Caco-2 (cell line): ENCODE data around the gene DSCAML1. TPM values are rescaled to one million over a fixed set of nuclear protein-coding genes. Genes with fewer than 3 reads are reported as not detected.

Source experiments
- BruUV-seq: library from RNA; stranded (reverse); fragments of 400-500 nt; replicated peaks from 2 replicates; lab custom pipeline; 2021; lab: Mats Ljungman, UMichigan
- CTCF ChIA-PET: fragments of 300-600 bp; sonication (Branson Sonifier 250); formaldehyde crosslinking; loops from one replicate; lab custom pipeline; 2022; ENCODE audit warnings: antibody characterized with exemption; lab: Charles Lee
- POLR2A ChIA-PET: fragments of 300-600 bp; sonication (Branson Sonifier 250); formaldehyde crosslinking; loops from one replicate; lab custom pipeline; 2022; ENCODE audit warnings: antibody characterized with exemption; lab: Charles Lee
- DNase-seq, 2 experiments: peaks; one replicate each; pipeline versions ENCODE4 v3.0.0 to v3.0.0-alpha.2; 2020 to 2022
- H3K27me3 ChIP-seq: replicated peaks from 2 replicates; pipeline ENCODE4 v1.6.0; 2011; ENCODE audit warnings: low read length; ENCODE audit not compliant: control insufficient read depth, insufficient read depth
- H3K36me3 ChIP-seq: 2 replicates; pipeline ENCODE4 v1.5.1; 2011; ENCODE audit warnings: low read length; ENCODE audit not compliant: control insufficient read depth, insufficient read depth
- H3K4me1 ChIP-seq: fragments of 250-450 bp; sonication (Bioruptor Pico); 2 replicates; pipeline ENCODE4 v1.5.1; 2020; ENCODE audit warnings: mild to moderate bottlenecking
- H3K4me3 ChIP-seq: 2 replicates; pipeline ENCODE4 v1.5.1; 2011; ENCODE audit warnings: low read depth, mild to moderate bottlenecking, control low read depth, low read length
- H3K9me3 ChIP-seq: fragments of 250-450 bp; sonication (Bioruptor Pico); 2 replicates; pipeline ENCODE4 v1.5.1; 2020; ENCODE audit warnings: mild to moderate bottlenecking, moderate library complexity
- H3K27ac Mint-ChIP-seq: one replicate; pipeline ENCODE4 v1.8.0; 2022; ENCODE audit warnings: mixed read lengths; ENCODE audit not compliant: unreplicated experiment
- H3K27me3 Mint-ChIP-seq: one replicate; pipeline ENCODE4 v1.8.0; 2022; ENCODE audit warnings: mixed read lengths; ENCODE audit not compliant: insufficient read depth, unreplicated experiment
- H3K36me3 Mint-ChIP-seq: one replicate; pipeline ENCODE4 v1.8.0; 2022; ENCODE audit warnings: mild to moderate bottlenecking, mixed read lengths; ENCODE audit not compliant: insufficient read depth, unreplicated experiment
- H3K4me1 Mint-ChIP-seq: one replicate; pipeline ENCODE4 v1.8.0; 2022; ENCODE audit warnings: low read depth, mixed read lengths; ENCODE audit not compliant: unreplicated experiment
- H3K4me3 Mint-ChIP-seq: one replicate; pipeline ENCODE4 v1.8.0; 2022; ENCODE audit warnings: mild to moderate bottlenecking, moderate library complexity, mixed read lengths; ENCODE audit not compliant: unreplicated experiment
- H3K9me3 Mint-ChIP-seq: one replicate; pipeline ENCODE4 v1.8.0; 2022; ENCODE audit warnings: mixed read lengths; ENCODE audit not compliant: unreplicated experiment
- intact Hi-C: fragments of 100-400 bp; cut with micrococcal nuclease; formaldehyde crosslinking; loops from one replicate; pipeline ENCODE4 v1.10.0; 2022; ENCODE audit not compliant: unreplicated experiment
- total RNA-seq: library from RNA; stranded (reverse); gene quantifications from 2 replicates; pipeline ENCODE4 v1.2.3, GENCODE V29; 2022
- TF ChIP-seq, protein P1 (sequence below), 2 experiments: fragments of 200-600 bp in 1 of 2; IDR thresholded peaks; 1 replicate in 1 of 2; 2 replicates in 1 of 2; pipeline versions ENCODE4 v1.5.1 to v1.8.0; 2011 to 2022; ENCODE audit warnings: antibody characterized with exemption in 1 of 2, control low read depth in 1 of 2, inconsistent platforms in 1 of 2, low read depth in 1 of 2, low read length in 1 of 2, mild to moderate bottlenecking in 1 of 2, moderate library complexity in 1 of 2; ENCODE audit not compliant: insufficient read depth in 1 of 2, severe bottlenecking in 1 of 2, unreplicated experiment in 1 of 2

Gene DSCAML1
- total RNA-seq, 1 experiment from 2014 or later, result not detected

DNA sequence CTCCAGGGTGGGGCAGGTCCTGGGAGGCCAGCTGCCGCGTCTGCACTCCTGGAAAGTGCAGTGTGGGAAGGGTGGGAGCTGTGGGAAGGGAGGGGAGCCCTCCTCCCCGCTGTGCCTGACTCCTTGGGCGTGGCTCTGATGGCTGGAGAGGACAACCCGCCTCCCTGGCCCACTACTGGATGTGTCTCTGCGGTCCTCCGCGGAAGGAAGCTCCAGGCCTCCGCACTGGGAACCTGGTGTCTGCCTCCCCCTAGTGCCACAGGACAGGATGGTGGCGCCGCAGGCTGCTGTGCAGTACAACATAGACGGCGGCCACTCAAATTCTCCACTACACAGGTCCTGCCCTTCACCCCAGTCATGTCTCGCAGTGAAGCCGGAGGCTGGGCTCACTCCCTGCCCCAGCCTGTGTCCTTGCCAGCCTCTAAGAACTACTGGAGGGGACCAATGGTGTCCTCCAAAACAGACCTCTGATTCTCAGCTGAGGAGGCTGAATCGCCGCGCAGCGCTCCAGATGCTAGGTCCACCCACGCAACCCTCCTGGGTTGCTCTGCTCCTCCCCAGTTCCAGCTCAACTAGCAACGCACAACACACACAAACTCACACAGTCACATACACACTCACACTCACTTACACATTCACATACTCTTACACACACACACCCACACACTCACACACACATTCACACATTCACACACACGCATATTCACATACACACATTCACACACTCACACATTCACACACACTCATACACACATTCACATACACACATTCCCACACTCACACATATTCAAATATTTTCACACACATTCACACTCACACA is 12.4 kb upstream of the DSCAML1 start:
- no TSS peak for BruUV-seq
- POLR2A ChIA-PET, result no interaction called here

DNA sequence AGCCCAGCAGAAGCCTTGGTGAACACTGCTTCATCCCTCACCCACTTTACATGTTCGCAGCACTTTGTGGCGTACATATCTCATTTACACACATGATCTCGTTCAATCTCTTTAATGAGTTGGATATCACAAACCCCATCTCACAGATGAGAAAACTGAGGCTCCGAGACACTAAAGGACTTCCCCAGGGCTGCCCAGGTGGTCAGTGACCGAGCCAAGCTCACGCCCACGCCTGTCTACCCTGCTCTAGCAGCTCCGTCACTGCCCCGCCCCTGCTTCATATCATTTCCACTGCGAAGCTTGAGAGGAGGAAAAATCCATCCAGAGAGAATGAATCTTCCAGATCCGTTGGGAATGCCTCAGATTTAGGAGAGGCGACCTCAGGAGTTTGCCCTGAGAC is 11.8 kb upstream of the DSCAML1 start:
- Mint-ChIP-seq H3K4me3 (no peak overlapping the region), H3K27me3 (peaks cover 14% of the 10 kb centered on the region), H3K4me1 (peaks cover 8% of the 10 kb centered on the region), H3K9me3 (no peaks in the 10 kb centered on the region), H3K27ac (no peak overlapping the region), H3K36me3 (no peaks in the 10 kb centered on the region)
- no peak overlapping the region for H3K4me3 ChIP-seq
- no peaks in the 10 kb centered on the region for H3K36me3 ChIP-seq
- ChIA-PET POLR2A (no interaction called here), CTCF (interaction anchor here (0.5 to 4.7 kb wide), 17 partner anchors 8 to 392 kb away, joined by 3 to 132 read pairs (median 5); no protein-coding TSS in a partner anchor)
- intact Hi-C loops, result loop anchor here (1.0 to 5.0 kb wide), 3 partner anchors 91 to 382 kb away; no protein-coding TSS in a partner anchor
- no peaks in the 10 kb centered on the region for H3K9me3 ChIP-seq
- no peaks in the 10 kb centered on the region for H3K4me1 ChIP-seq
- DNase-seq, result no peak
- TF ChIP-seq, protein P1, sequence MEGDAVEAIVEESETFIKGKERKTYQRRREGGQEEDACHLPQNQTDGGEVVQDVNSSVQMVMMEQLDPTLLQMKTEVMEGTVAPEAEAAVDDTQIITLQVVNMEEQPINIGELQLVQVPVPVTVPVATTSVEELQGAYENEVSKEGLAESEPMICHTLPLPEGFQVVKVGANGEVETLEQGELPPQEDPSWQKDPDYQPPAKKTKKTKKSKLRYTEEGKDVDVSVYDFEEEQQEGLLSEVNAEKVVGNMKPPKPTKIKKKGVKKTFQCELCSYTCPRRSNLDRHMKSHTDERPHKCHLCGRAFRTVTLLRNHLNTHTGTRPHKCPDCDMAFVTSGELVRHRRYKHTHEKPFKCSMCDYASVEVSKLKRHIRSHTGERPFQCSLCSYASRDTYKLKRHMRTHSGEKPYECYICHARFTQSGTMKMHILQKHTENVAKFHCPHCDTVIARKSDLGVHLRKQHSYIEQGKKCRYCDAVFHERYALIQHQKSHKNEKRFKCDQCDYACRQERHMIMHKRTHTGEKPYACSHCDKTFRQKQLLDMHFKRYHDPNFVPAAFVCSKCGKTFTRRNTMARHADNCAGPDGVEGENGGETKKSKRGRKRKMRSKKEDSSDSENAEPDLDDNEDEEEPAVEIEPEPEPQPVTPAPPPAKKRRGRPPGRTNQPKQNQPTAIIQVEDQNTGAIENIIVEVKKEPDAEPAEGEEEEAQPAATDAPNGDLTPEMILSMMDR (IDR thresholded peaks at IDR 0.05; ENCODE audit: insufficient read depth in 1 of 2, low read depth in 1 of 2, low read length in 1 of 2, severe bottlenecking in 1 of 2, unreplicated experiment in 1 of 2), result no peak
- no TSS peak for BruUV-seq
- H3K27me3 ChIP-seq, result no peaks in the 10 kb centered on the region

More for the DNA sequence above, 12.4 kb upstream of the DSCAML1 start:
- CTCF ChIA-PET, result interaction anchor here (0.5 to 4.7 kb wide), 22 partner anchors 8 to 670 kb away, joined by 3 to 132 read pairs (median 4); no protein-coding TSS in a partner anchor
- Histone ChIP-seq H3K36me3 (no peaks in the 10 kb centered on the region), H3K4me1 (peaks cover 5% of the 10 kb centered on the region), H3K27me3 (no peaks in the 10 kb centered on the region), H3K4me3 (no peak overlapping the region), H3K9me3 (no peaks in the 10 kb centered on the region)
- Mint-ChIP-seq H3K36me3 (no peaks in the 10 kb centered on the region), H3K27me3 (peaks cover 10% of the 10 kb centered on the region), H3K4me3 (no peak overlapping the region), H3K4me1 (peaks cover 9% of the 10 kb centered on the region), H3K27ac (no peak overlapping the region), H3K9me3 (no peaks in the 10 kb centered on the region)
- intact Hi-C loops, result loop anchor here (1.0 to 5.0 kb wide), 3 partner anchors 92 to 383 kb away; no protein-coding TSS in a partner anchor
- TF ChIP-seq, protein P1 (IDR thresholded peaks at IDR 0.05; ENCODE audit: insufficient read depth in 1 of 2, low read depth in 1 of 2, low read length in 1 of 2, severe bottlenecking in 1 of 2, unreplicated experiment in 1 of 2), result peak; percentile 89 to 98
- peak; percentile 88 to 89 for DNase-seq

DNA sequence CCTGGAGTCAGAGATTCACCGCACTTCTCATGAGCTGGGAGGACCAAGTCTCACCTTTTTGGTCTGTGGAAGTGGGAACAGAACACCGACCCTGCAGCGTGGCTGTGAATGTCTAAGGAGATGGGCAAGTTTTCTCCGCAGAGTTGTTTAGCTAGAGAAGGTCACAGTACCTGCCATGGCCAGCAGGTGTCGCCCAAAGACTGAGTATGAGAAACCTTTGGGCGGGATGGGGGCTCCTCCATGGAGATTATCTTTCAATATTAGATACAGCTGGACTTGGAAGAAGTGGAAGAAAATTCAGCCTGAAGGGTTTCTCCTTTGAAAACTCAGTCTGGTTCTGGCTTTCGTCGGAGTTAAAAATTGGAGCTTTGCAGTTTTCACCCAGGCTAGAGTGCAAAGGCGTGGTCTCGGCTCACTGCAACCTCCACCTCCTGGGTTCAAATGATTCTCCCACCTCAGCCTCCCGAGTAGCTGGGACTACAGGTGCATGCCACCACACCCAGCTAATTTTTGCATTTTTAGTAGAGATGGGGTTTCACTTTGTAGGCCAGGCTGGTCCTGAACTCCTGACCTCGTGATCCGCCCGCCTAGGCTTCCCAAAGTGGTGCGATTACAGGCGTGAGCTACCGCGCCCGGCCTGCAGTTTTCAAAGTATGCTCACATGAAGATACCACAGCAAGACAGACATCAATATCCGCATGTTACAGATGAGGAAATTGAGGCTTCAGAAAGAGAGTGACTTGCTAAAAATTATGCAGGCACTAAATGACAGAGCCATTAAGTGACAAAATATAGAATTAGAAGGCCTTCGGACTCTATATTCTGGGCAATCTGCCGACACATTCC is 10.7 kb upstream of the DSCAML1 start:
- Mint-ChIP-seq H3K27ac (no peak overlapping the region), H3K36me3 (no peaks in the 10 kb centered on the region), H3K4me1 (no peaks in the 10 kb centered on the region), H3K9me3 (no peaks in the 10 kb centered on the region), H3K4me3 (no peak overlapping the region), H3K27me3 (peaks cover 15% of the 10 kb centered on the region)
- ChIA-PET POLR2A (interaction anchor here (1.0 kb wide), 1 partner anchor 10 kb away, joined by 4 read pairs; no protein-coding TSS in a partner anchor), CTCF (interaction anchor here (0.6 to 4.7 kb wide), 28 partner anchors 7 to 1589 kb away, joined by 3 to 132 read pairs (median 4); partner anchors contain the start of gene TMPRSS4)
- H3K4me1 ChIP-seq, result no peaks in the 10 kb centered on the region
- H3K4me3 ChIP-seq, result no peak overlapping the region
- H3K36me3 ChIP-seq, result no peaks in the 10 kb centered on the region
- TF ChIP-seq, protein P1 (IDR thresholded peaks at IDR 0.05; ENCODE audit: insufficient read depth in 1 of 2, low read depth in 1 of 2, low read length in 1 of 2, severe bottlenecking in 1 of 2, unreplicated experiment in 1 of 2), result peak; percentile 97 to 98
- no TSS peak for BruUV-seq
- H3K27me3 ChIP-seq, result no peaks in the 10 kb centered on the region
- peak; percentile 76 to 85 for DNase-seq
- no peaks in the 10 kb centered on the region for H3K9me3 ChIP-seq
- intact Hi-C loops, result loop anchor here (1.0 to 5.0 kb wide), 3 partner anchors 10 to 140 kb away; no protein-coding TSS in a partner anchor
